Measurements from ENCODE around the gene SMIM45.

Gene SMIM45

GRCh38 chr22:41951898-41952474, at the start of gene SMIM45:
Gene SMIM45 (plus strand): TSS chr22:41952150.
- DNase-seq (ENCODE audit: low read depth) = no peak

DNA sequence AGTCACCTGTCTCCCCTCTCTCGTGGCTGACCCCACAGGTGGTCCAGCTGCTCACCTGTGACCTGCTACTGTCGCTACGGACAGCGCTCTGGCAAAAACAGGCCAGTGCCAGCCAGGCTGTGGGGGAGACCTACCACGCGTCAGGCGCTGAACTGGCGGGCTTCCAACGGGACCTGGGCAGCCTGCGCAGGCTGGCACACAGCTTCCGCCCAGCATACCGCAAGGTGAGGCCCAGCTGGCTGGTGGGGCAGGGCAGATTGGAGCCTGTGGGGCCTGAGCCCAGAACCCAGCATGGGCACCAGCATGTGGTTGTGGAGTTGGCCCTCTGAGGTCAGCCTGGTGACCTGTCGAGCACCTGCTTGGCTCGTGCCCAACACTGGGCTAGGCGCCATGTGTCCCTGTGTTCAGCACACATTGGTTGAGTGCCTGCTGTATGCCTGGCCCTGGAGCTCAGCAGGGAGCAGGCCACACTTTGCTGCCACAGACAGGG, 49.0 kb upstream of the SMIM45 start:
- DNase-seq (ENCODE audit: low read depth) = no peak

- DNase-seq (ENCODE audit: low read depth) = no peak
Observed at GRCh38 chr22:41904450-41905410, 47.2 kb upstream of the SMIM45 start.

DNA sequence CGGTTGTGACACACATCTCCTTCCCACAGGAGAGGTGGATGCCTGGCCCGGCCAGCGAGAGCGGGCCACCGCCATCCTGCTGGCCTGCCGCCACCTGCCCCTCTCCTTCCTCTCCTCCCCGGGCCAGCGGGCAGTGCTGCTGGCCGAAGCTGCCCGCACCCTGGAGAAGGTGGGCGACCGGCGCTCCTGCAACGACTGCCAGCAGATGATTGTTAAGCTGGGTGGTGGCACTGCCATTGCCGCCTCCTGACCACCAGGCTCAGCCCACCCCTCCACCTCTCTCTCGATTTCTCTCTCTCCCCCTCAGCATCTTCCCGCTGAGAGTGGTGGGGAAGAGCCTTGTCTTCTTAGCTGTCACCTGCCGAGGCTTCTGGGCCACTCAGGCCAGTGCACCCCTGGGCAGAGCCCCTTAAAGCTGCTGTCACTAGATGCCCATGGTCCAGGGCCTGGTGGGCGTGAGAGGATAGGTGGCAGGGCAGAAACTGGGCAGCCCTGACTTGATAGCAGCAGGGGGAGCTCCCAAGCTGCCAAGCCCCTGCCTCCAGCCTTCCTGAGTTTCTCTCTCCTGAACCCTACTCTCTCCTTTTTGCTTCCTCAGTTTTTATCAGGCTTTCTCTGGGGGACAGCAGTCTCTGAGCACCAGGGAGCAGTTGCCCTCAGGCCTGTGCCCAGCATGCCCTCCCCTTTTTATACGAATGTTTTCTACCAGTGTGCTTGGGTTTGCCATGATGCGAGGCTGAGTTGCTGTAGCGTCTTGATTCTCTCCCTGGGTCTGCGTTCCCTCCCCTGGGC, 46.3 kb upstream of the SMIM45 start:
- no peak for DNase-seq (ENCODE audit: low read depth)

- DNase-seq (ENCODE audit: low read depth) = no peak
Observed at GRCh38 chr22:41906822-41907221, 45.1 kb upstream of the SMIM45 start.

- DNase-seq (ENCODE audit: low read depth) = no peak
Observed at GRCh38 chr22:41907436-41908401, 44.2 kb upstream of the SMIM45 start.

DNA sequence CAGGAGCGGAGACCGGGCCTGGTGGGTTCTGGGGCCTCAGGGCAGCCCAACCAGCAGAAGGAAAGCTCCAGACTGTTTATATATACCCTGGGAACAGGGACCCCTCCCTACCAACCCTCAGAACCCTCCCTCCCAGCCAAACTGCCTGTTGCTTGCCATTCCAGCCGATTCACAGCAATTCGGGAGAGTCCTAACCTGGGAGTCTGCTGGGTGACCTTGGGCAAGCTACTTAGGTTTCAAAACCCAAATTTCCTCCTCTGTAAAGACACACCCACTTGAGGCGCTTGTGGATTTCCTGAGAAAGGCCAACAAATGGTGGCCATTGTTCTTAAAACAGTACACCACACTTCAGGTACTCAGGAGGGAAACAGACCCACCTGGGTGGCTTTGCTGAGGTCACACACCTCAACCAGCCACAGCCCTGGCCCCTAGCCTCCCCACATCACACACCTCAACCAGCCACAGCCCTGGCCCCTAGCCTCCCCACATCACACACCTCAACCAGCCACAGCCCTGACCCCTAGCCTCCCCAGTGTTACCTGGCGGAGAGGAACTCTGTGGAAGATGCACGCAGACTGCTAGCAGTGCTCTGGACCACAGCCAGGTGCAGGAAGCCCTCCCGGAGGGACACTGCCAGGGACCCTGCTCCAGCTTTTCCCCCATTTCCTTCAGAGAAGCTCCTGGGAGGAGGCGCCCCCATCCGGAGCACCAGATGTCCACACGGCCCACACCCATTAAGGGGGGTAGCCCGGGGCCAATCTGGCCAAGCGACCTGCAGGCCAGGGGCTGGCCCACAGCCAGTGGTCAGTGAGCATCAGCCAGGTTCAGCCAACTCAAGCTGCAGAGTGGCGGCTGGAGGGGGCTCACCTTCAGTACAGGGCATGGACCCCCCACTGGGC, 43.3 kb upstream of the SMIM45 start:
- no peak for DNase-seq (ENCODE audit: low read depth)

DNA sequence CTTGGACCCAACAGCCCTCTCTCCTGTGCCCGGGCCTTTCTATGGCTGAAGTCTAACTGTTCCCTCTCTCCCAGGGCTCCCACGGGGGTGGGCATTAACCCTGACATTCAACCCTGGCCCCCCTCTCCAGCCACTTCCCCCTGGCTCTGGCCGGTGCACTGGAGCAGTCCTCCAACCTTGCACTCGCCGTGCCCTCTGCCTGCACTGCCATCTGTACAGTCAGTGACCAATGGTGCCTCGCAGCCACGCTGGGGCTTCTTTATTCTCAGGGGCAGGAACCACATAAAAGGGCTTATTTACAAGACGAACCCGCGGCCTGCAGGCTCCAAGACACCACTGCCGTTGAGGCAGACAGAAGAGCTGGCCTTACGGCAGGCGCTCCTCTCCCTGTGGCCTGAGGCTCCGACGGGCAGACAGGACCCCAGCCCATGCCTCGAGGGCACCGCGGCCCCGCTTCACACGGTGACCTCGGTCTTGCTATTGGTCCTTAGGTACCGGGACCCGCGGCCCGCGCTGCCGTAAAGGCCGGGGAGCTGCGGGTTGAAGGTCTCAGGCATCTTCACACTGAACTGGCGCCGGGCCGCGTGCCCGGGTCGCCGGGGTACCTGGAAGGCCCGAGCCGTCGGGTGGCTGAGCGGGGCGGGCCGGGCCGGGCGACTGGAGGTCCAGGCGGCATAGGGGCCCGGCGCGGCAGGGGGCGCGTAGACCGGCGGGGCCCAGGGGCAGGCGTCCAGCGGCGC, 42.5 kb upstream of the SMIM45 start:
- DNase-seq (ENCODE audit: low read depth) = no peak

DNA sequence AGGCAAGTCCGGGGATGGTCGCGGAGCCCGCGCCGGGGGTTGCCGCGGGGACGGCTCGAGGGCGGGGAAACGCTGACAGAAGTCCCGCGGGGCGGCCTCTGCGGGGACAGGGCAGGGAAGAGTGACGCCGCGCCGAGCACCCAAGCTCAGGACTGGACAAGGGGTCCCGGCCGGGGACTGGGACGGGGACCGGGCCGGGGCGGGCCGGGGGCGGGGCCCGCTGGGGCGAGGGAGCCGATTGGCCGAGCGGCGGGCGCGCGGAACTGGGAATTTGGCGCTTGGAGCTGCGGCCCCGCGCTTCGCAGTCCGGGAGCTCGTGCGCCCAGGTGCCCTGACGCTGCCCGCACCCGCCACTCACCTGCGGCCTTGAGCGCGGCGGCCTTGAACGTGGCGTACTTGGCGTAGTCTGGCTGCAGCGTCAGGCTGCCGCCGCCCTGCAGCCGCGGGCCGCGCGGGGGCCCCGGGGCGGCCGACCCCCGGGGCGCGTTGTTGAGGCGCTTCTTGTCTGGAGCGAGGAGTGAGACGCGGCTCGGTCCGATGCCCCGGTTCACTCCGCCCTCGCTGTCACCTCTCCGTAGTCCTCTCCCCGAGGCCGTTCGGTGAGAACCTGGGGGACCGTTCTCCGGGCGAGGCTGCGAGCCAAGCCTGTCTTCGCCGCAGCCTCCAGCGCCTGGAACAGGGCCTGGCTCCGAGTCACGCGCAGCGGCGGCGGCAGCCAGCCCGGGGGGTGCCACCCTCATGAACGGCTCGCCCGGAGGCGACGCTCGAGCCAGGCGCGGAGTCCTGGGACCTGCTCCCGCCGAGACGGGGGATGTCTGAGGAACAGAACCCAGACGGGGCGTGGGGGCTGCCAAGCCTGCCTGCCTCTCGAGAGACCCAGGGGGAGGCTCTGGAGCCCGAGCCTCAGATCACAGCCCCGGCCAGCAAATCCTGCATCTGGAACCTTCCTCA, 41.6 kb upstream of the SMIM45 start:
- no peak for DNase-seq (ENCODE audit: low read depth)

DNA sequence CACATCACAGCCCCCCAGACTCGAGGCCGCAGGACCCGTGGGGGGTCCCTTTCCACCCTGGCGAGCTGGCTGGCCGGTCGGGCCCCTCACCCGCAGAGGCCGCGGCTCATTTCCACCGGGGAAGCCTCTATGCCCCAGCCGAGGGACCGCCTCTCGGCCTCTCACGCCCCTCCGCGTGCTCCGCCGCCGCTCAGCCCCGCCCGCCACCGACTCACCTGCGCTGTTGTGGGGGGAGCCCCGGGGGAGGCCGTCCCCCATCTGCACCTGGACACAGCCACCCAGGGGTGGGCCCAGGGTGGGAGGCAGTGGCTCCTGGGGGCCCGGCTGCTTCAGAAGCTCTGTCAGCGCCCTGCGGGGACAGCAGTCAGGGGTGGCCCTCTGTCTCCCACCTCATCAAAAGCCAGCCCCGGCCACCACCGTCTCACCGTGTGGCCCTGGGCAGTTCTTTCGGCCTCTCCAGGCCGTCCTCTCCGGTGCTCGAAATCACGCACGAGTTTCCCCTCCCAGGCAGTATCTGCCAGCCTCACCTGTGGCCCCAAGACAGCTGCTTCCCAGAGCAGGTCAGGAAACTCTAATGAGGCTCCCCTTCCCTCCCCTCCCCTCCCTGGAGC, 40.8 kb upstream of the SMIM45 start:
- no peak for DNase-seq (ENCODE audit: low read depth)

DNA sequence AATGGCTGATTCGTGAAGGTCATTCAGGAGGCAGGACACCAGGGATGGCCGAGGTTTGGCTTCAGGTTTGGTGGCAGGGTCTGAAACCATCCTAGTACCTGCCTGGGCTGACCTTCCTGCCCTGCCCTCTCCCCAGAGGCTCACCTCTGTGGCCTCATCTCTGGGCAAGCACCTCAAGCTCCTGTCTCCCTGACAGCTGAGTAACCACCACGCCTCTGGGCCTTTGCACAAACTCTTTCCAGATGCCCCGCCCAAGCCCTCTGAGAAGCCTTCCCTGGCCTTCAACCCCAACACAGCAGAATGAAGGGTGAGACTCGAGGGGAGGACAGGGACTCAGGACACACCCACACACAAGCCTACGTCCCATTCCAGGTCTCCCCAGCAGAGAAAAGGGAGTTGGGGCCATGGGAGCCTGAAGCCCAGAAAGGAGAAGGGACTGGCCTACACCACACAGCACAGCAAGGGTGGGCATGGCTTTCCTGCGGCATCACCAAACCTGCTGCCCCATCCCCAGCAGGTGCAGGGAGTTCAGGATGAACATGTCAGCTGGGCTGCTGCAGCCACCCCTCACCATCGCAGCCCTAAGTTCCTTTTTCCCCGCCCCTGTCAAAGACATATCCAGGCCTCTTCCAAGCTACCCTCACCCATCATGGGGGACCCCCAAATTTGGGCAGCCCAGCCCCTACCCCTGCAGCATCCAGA, 39.5 kb upstream of the SMIM45 start:
- DNase-seq (ENCODE audit: low read depth) = no peak

DNA sequence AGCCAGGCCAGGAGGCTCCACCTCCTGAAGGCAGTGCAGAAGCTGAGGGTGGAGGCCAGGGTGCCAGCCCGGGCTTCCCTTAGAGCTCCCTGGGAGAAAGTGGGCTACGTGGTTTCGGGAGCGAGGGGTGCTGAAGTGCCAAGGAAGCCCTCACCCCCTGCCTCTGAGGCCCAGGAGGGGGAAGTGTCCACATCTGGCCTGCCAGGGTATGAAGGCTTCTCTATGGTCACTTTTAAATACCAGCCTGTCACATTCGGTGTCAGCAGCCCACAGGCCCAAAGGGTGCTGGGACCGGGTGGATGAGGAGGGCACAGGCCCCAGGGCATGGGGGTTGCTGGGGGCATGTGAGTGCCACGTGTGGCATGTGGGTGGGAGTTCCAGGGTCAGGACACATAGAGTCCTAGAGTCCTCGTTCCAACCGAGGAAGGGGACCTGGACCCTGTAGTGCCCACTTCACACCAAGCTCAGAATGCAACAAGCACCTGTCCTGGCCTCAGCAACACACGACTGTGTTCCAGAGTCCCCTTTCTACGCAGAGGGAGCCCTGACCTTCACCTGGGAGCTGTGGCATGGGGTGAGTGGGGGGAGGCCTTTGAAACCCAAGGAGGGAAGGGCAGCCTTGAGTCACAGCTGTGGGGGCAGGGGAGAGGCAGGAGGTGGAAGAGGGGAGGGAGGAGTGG, 38.8 kb upstream of the SMIM45 start:
- DNase-seq (ENCODE audit: low read depth) = no peak

GRCh38 chr22:41913842-41914534, 38.0 kb upstream of the SMIM45 start:
- DNase-seq (ENCODE audit: low read depth) = no peak

DNA sequence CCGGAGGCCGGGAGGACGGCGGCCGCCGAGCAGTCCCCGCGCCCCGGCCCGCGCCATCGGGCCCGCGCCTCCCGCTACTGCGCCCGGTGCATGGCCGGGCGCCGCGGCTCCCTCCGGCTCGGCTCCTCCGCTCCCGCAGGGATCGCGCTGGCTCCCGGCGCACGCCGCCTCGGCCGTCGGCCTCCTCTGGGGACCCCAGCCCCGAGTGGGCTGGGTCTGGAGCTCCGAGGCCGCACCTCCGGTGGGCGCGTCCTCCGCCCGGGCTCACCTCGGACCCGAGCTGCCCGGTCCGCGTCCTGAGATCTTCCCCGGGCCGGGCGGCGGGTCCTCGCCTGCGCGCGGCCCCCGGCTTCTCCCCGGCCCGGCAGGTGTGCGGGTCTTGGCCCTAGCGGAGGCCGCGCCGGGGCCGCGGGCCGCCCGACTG, 37.3 kb upstream of the SMIM45 start:
- no peak for DNase-seq (ENCODE audit: low read depth)

- DNase-seq (ENCODE audit: low read depth) = no peak
Observed at GRCh38 chr22:41915035-41915785, 36.7 kb upstream of the SMIM45 start, which contains the start of gene SHISA8. Gene SHISA8 (minus strand): TSS chr22:41915074. CDS start chr22:41914667, 407 bp downstream.

All from fibroblast of gingiva (primary cell).